NCI-H748 (cell line): ENCODE data around the gene NOS1AP.

ENCODE experiments used
- DNase-seq: peaks from one replicate; lab custom pipeline; 2025; ENCODE audit not compliant: unreplicated experiment; lab: John Stamatoyannopoulos, UW

NOS1AP gene

DNA sequence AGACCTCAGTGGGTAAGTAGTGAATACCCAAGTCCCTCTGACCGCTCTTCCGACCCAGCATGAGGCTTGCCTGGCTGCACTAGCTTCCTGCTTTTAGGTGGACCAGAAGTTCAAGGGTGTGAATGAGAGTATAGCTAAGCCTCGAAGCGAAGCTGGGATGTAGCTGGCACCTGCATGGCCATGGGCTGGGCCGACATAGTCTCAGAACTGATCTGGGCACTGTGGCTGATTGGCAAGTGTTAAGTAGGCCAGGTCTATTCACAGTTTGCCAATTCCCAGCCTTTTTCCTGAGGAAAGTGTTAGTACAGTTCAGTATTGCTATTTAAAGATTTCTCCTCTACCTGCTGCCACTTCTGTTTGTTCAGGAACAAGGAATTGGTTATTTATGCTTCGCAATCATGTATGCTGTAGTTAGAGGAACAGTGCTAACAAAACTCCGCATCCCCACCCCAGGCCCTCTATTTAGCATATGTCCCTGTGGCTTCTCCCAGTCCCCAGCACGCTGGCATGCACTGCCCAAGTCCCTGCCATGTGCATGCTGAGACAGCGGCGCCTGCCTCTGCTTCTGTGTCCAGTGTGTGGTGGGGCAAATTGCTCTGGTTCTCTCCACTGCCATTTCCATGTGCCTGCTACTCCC, 290.9 kb downstream of the NOS1AP start:
- no peak for DNase-seq

DNA sequence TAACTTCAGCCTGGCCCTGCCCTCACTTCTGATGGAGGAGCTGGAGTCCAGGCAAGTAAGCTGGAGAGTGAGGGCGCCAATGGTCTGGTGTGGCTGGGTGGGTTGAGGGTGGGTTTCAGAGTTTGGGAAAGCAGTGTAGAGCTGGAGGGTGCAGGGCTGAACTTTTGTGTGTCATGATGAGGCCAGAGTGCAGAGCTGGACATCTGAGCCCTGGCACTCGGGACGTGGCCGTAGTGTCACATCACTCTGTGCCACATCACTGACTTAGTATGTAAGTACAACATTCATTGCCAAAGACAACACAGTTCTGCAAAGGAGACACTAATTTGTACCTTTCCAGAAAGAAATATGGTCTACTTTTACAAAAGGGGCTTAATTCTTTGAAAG, 291.4 kb downstream of the NOS1AP start:
- DNase-seq: no peak

DNA sequence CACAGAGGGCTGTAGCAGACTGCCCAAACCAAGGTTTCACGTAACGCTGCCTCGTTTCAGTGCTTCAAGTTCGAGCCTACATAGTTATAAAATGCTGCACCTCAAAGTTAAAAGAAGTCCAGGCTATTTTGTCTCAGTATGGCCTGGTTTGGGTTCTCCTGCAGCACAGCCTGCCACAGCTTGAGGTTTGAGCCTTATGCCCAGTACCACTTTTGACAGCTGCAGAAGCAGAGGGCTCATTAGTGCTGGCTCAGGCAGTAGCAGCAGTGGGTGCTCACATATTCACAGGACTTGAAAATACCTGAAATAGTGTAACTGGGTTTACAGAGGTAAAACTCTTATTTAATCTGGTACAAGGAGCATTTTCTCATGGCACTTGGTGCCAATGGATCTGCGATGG, 291.9 kb downstream of the NOS1AP start:
- DNase-seq: no peak

DNA sequence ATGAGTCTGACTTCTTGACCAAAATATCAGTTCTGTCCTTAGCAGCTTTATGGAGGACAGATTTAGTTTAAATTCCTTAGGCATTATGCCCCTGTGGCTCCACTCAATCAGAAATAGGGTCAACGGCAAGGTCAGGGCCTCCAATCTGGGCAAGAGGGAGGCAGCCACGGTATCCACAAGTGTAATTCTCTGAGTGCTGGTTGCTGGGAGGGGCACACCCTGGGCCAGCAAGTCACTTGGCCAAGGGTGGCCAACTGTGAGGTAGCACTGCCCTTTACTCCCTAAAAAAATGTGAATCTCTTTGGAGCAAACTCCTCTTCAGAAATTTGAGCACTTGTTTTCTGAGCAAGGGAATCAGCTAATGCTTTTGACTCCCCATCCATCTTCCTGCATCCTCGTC, 294.3 kb downstream of the NOS1AP start:
- DNase-seq: no peak

DNA sequence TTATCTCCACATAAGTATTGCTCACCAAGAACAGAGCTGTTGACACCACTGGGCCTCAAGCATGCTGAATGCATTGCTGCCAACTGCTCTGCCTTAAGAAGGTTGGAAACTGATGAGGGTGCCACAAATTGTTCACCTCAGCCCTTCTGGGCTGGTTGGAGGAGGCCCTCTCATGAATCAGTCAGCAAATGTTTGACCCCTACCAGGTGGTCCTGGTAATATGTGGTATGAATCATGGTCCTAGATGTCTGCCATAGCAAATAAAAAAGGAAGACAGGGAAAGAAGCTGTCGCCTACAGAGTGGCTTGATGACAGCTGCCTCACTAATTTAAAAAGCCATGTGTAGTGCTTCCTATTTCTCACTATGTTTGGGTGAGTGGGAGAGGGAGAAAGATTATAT, 295.0 kb downstream of the NOS1AP start:
- DNase-seq: no peak

DNA sequence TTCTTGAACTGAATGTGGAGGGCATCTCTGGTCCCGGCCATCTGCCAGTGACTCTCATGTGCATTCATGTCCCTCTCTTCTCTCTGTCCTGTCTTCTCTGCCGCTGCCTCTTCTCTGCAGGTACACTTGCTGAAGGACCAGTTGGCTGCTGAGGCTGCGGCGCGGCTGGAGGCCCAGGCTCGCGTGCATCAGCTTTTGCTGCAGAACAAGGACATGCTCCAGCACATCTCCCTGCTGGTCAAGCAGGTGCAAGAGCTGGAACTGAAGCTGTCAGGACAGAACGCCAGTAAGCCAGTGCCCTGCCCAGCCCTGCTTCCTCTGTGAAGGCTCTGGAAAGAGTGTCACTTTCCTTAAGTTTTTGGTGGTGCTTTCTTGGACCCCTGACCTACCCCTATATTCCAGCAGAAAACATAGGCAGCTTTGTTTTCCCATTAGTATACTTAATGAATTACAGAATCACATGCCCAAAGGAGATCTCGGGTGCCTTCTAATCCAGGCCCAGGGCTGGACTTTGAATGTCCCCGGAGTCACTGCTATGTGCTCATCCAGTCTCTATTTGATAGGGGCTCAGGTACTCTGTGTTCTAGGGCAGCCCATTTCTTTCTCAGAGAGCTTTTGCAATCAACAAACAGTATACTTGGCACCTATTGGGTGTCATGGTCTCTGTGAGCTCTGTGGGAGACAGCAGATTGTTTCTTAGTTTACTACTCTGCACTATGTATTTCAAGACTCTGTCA, 296.0 kb downstream of the NOS1AP start:
- no peak for DNase-seq

DNA sequence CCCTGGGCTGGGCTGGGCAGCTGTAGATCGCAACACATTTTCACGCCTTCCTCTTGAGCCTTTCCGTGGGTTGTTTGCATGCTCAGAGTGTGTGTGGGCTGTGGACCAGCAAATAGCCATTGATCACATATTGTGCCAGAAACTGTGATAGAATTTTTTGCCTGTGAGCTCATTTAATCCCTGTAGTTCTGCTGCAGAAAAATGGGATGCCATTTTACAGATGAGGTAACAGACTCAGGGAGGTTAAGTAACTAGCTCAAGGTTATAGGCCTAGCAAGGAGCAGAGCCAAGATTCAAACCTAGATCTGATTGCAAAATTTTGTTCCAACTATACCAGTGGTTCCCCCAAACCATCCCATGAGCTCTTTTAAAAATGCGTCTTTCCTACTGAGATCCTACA, 296.7 kb downstream of the NOS1AP start:
- no peak for DNase-seq

DNA sequence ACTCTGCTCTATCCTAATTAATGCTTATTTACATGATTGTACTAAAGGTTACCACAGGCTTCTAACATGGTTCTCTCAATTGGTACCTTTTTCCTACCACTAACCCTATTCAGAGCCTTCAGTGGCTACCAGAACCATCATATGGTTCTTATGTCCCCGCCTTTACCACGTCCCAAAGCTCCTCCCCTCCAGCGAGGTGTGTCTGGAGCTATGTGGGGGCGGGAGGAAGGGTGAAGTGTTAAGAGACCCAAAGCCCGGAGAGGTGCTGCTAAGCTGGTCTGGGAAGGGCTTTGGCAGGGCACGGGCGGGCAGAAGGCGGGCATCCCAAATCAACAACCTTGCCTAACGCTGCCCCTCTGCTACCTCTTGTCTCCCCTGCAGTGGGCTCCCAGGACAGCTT, 297.2 kb downstream of the NOS1AP start:
- no peak for DNase-seq

DNA sequence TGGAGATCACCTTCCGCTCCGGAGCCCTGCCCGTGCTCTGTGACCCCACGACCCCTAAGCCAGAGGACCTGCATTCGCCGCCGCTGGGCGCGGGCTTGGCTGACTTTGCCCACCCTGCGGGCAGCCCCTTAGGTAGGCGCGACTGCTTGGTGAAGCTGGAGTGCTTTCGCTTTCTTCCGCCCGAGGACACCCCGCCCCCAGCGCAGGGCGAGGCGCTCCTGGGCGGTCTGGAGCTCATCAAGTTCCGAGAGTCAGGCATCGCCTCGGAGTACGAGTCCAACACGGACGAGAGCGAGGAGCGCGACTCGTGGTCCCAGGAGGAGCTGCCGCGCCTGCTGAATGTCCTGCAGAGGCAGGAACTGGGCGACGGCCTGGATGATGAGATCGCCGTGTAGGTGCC, 297.6 kb downstream of the NOS1AP start:
- DNase-seq: no peak

DNA sequence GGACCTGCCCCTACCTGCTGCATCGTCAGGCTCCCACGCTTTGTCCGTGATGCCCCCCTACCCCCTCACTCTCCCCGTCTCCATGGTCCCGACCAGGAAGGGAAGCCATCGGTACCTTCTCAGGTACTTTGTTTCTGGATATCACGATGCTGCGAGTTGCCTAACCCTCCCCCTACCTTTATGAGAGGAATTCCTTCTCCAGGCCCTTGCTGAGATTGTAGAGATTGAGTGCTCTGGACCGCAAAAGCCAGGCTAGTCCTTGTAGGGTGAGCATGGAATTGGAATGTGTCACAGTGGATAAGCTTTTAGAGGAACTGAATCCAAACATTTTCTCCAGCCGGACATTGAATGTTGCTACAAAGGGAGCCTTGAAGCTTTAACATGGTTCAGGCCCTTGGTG, 298.3 kb downstream of the NOS1AP start:
- DNase-seq: no peak

DNA sequence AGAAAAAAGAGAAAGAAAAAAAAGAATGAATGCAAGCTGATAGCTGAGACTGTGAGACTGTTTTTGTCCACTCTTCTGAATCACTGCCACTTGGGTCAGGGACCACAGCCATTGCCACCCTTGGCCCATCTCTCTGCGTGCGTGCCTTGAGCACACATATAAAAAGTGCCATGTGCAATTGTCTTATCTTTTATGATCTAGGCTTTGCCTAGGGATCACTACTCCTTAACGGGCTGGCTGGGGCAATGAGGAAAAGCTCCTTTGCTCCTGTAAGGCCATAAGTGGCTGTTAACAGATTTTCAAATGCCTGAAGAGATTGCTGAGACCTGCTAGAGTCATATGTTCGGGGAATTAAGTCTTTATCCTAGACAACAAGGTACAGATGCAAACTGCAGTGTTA, 299.0 kb downstream of the NOS1AP start:
- DNase-seq: no peak

DNA sequence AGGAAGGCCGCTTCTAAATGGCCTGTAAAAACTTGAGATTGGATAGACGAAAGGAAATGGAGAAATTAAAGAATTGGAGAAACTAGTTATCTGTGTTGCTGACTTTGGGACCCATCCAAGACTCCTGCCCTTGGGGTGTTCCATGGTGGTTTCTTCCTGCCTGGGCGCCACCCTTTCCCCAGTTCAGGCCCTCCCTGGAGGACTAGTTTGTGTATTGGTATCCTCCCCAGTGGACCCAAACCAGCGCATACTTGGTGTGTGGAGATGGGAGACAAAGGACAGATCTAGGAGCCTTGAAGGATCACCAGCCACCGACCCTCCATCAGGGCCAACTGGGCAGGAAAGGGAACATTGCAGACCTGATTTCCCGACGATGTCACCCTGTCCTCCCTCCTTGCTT, 300.1 kb downstream of the NOS1AP start:
- DNase-seq: no peak

DNA sequence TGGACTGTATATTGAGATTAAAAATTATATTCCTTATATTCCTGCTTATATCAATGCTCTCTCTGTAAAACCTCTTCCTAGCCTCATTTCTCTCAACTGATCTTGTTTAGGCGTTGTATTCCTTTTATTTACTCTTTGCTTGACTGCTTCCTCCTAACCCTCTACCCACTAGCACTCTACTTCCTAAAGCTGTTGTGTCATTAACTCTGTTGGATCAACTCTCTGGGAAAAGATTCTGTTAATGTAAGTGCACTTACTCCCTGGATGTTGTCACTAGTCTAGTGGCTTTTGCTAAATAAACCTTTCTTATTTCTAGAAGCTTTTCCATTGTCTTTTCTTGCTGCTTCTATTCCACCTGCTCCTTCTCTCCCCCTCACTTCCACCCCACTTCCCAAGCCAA, 300.7 kb downstream of the NOS1AP start:
- no peak for DNase-seq

DNA sequence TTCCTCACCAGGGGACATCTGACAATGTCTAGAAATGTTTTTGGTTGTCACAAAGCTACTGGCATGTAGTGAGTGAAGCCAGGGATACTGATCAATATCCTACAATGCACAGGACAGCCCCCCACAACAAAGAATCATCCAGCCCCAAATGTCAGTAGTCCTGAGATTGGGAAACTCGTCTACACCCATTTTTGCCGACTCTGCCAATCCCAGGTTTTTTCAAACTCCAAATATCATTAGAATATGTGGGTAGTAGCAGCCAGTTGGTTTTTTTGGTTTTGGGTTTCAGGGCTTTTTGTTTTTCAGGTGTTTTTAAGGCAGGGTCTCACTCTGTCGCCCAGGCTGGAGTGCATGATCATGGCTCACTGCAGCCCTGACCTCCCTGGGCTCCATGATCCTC, 301.2 kb downstream of the NOS1AP start:
- DNase-seq: no peak

DNA sequence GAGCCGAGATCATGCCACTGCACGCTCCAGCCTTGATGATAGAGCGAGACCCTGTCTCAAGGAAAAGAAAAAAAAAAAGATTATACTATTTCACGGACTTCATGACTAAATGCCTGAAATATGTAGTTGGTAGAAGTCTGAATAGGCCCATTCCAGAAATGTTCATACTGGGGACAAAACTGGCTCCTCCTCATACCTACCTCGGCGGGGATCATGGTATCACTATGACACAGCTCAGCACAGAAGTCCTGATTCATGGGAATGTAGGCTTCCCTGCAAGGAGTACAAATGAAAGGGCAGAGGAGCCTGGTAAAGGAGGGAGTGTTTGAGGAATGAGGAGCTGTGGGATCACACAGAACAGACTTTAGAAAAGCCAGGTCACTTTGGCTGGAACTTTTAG, 302.1 kb downstream of the NOS1AP start:
- DNase-seq: no peak

DNA sequence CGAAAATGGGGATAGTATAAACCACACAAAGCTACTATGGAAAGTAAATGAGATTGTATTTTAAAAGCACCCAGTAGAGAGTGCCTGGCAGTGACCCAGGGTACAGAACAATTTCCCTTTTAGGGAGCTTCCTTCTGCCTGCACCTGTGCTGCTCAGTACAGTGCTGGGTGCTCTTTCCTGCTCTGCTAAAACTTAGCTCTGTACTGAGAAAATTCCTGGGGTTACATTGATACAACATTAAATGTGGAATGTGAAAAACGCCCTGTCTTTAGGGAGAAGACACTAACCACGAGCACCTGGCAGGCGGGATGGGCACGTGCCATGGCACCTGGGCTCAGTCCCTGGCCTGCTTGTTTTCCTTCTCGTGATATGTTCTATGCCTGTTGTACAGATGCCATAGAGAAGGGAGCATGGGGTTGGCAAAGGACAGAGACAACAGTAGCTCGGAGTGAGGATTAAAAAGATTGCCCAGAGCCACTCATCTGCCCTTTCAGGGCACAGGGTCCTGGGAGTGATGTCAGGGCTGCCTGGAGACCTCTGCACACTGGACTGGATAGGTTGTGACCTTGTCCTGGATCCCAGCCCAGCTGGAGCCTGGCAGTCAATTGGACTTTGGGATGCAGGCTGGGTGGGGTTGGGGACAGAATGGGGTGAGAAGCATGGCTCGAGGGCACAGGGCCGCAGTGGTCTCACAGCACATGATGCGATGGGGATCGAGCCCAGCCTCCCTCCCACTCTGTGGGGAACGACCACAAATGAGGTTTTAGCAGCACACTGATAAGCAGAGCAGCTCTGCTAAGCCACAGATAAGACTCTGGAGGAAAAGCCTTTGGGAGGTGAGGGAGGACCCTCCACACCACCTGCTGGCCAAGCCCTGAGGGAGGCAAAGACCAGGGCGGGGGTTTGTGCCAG, 302.9 kb downstream of the NOS1AP start:
- no peak for DNase-seq

DNA sequence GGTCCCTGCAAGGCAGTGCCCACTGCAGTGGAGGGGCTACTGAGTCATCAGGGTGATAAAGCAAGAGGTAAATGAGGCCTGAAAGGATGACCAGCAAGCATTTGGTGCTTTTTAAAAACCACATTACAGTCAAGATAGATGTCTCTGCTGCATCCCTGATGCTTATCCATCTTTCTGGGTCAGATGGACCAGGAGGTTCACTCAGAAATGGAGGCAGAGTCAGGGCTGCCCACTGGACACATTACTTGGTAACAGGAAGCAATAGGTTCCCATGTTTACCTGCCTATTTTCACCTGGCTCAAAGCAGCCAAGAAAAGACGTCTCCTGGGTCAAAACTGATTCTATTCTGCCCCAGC, 303.6 kb downstream of the NOS1AP start:
- DNase-seq: no peak

DNA sequence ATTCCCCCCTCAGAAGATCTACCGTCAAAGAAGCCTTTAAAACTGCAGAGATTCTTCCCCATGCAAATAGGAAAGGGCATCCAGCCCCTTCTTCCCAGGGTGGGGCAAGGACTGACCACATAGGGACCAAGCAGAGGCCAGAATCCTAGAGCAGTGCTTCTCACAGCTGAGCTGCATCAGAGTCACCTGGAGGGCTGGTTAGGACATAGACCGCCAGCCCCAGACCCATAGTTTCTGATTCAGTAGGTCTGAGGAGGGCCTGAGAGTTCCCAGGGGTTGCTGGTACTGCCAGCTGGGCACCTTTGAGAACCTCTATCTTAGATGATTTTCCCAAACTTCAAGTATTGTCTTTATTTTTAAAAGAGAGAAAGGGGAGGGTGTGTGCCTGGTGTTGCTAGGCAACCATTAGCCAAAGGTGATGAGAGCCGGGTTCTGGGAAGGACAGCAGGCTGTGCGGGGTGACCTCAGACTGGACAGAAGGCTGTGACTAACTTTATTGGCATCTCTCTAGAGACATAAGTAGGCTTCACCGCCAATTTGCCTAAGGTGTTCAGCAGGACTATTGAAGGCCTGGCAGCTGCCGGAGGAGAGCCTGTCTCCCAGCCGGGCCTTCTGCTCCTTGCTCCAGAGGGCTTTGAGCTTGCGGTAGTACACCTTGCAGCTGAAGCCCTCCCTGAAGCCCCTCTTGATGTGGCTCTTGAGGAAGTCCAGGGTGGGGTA, 304.2 kb downstream of the NOS1AP start:
- no peak for DNase-seq

DNA sequence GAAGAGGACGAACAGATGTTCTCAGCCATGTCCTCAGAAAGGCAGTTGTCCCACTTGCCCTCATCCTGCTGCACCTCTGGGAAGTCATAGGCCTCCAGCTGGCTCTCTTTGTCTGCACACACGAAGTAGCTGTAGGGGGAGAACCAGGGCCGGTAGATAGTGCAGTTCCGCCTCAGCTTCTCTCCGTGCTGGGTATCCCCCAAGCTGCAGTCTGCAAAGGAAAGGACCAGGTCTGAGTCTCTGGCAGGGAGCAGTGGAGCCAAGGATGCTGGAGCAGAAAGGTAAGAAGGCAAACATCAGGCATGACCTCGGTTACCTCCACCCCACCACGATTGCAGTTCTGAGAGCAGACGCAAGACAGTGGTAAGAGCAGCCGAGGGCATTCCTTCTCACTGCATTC, 304.9 kb downstream of the NOS1AP start:
- no peak for DNase-seq

DNA sequence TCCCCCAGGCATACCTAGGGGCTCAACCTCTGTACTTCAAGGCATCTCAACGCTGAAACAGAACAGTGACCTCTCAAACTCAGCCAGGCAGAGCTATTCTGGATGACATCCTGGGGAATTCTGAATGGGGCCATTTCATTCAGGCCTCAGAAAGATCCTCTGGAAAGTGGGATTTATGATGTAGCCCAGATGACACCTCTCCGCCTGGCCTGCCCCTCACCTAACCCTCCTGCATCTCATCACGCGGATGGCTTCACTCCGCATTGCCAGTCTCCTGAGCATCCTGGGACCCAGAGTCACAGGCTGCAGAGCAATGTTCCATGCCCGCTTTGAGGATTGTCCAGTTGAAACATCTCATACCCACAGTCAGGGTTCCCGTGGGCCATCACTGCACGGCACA, 306.0 kb downstream of the NOS1AP start:
- no peak for DNase-seq

DNA sequence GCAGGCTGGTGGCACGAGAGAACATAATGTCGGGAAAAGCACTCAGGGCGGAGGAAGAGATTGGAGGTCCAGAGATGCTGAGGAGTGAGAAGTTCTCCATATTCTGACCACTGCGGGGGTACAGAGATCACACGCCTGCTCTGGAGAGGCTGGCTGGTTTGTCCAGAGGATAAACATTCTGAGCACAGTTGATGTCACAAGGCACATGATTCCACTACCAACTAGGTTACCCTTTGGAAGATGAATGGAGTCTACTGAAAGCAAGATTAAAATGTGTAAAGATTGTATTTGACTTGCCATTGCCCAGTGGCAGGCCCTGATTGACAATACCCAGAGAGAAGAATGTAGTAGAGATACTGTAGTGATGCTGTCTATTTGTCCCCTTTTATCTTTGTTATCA, 307.2 kb downstream of the NOS1AP start, which contains the start of gene SPATA46:
TSS of gene SPATA46 (minus strand) at position 164 of the 400 bp plus-strand sequence. CDS start at position 100, 64 bp downstream.
- no peak for DNase-seq
